ENCODE results near the gene UNC79.

- TF ChIP-seq CTCF (IDR thresholded peaks at IDR 0.05 in 4 of 5, conservative IDR thresholded peaks at IDR 0.05 in 1 of 5) (no peak), POLR2A (IDR thresholded peaks at IDR 0.05) (no peak)
These were observed 276.7 kb downstream of the UNC79 start for GRCh38 chr14:93707475-93707874.

Data from gastrocnemius medialis (tissue), 4 donors.